Measurements from ENCODE around the gene RNF128.

DNA sequence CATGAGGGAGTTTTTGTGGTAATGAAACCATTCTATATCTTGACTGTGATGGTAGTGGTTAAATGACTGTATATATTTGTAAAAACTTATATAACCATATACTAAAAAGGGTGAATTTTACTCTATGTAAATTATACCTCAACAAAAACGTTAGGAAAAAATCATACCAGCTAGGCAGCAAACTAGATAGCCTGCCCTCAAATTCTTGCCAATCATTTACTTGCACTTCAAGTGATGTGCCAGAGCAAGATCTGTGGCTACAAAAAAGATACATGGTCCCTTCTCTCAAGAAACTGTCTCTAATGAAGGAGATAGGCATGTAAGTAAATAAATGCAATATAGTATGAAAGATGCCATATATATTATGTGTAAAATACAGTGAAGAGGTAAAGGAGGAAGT, 10.0 kb upstream of the RNF128 start:
- TF ChIP-seq CTCF (IDR thresholded peaks at IDR 0.05; ENCODE audit: low read length) = no peak
- TF ChIP-seq EZH2 (IDR thresholded peaks at IDR 0.05; ENCODE audit: borderline replicate concordance, low read length) = no peak
